GM10847 (cell line): Measurements from ENCODE around the gene AGPAT2.

ENCODE experiments used
- POLR2A ChIP-seq: IDR thresholded peaks from 2 replicates; pipeline ENCODE4 v1.6.1; 2011; ENCODE audit not compliant: insufficient read length; ENCODE audit errors: extremely low read depth

The AGPAT2 gene

GRCh38 chr9:136676297-136676794 lies 10.9 kb downstream of the AGPAT2 start:
- no peak for TF ChIP-seq POLR2A

GRCh38 chr9:136675477-136676296 lies 11.6 kb downstream of the AGPAT2 start:
- TF ChIP-seq POLR2A: no peak

- TF ChIP-seq POLR2A: no peak
Measured at GRCh38 chr9:136674786-136675349, 12.4 kb downstream of the AGPAT2 start.

GRCh38 chr9:136673975-136674785 lies 13.1 kb downstream of the AGPAT2 start:
- no peak for TF ChIP-seq POLR2A

GRCh38 chr9:136673088-136673974 lies 13.9 kb downstream of the AGPAT2 start:
- no peak for TF ChIP-seq POLR2A

- no peak for TF ChIP-seq POLR2A
Measured at GRCh38 chr9:136672431-136673087, 14.7 kb downstream of the AGPAT2 start.

GRCh38 chr9:136671646-136672430 lies 15.4 kb downstream of the AGPAT2 start:
- TF ChIP-seq POLR2A: no peak

- no peak for TF ChIP-seq POLR2A
Measured at GRCh38 chr9:136671254-136671614, 16.0 kb downstream of the AGPAT2 start.

GRCh38 chr9:136670576-136671253 lies 16.5 kb downstream of the AGPAT2 start:
- TF ChIP-seq POLR2A: no peak

GRCh38 chr9:136669791-136670464 lies 17.3 kb downstream of the AGPAT2 start:
- TF ChIP-seq POLR2A: no peak

- TF ChIP-seq POLR2A: no peak
Measured at GRCh38 chr9:136668983-136669790, 18.1 kb downstream of the AGPAT2 start.

GRCh38 chr9:136667940-136668760 lies 19.1 kb downstream of the AGPAT2 start:
- TF ChIP-seq POLR2A: no peak
